ENCODE results near the gene MOV10L1.
"Not testable (repeated sequence)": the region's sequence is repeated elsewhere in the genome, so short reads cannot be mapped to it uniquely, and the experiment has no call there.

The MOV10L1 gene

GRCh38 chr22:50203288-50203687, 113.5 kb downstream of the MOV10L1 start:
- no peak for DNase-seq (ENCODE audit: low read depth, low spot score)

- DNase-seq (ENCODE audit: low read depth, low spot score), result no peak
Observed at GRCh38 chr22:50204571-50204970, 114.8 kb downstream of the MOV10L1 start.

GRCh38 chr22:50204998-50205397, 115.2 kb downstream of the MOV10L1 start:
- not testable (repeated sequence) for DNase-seq (ENCODE audit: low read depth, low spot score)

GRCh38 chr22:50205781-50206569, 116.2 kb downstream of the MOV10L1 start:
- no peak for DNase-seq (ENCODE audit: low read depth, low spot score)

GRCh38 chr22:50206599-50206998, 116.8 kb downstream of the MOV10L1 start:
- DNase-seq (ENCODE audit: low read depth, low spot score), result no peak

GRCh38 chr22:50207383-50208140, 117.8 kb downstream of the MOV10L1 start:
- no peak for DNase-seq (ENCODE audit: low read depth, low spot score)

GRCh38 chr22:50208430-50208938, 118.7 kb downstream of the MOV10L1 start:
- DNase-seq (ENCODE audit: low read depth, low spot score), result no peak

GRCh38 chr22:50208939-50209892, 119.4 kb downstream of the MOV10L1 start:
- DNase-seq (ENCODE audit: low read depth, low spot score), result no peak

GRCh38 chr22:50209893-50210292, 120.1 kb downstream of the MOV10L1 start:
- no peak for DNase-seq (ENCODE audit: low read depth, low spot score)

GRCh38 chr22:50210378-50211139, 120.8 kb downstream of the MOV10L1 start:
- DNase-seq (ENCODE audit: low read depth, low spot score), result no peak

- DNase-seq (ENCODE audit: low read depth, low spot score), result no peak
Observed at GRCh38 chr22:50211147-50211546, 121.3 kb downstream of the MOV10L1 start.
